H1 (cell line): ENCODE measurements around the gene MRPS6.

Experiments used
- EP300 ChIP-seq, 2 experiments: IDR thresholded peaks; 1 replicate in 1 of 2; 2 replicates in 1 of 2; pipeline ENCODE4 v1.6.1; 2011 to 2012; ENCODE audit warnings: low read depth in 2 of 2, low read length in 2 of 2, mild to moderate bottlenecking in 2 of 2, borderline replicate concordance in 1 of 2, inconsistent platforms in 1 of 2, moderate library complexity in 1 of 2
- EZH2 ChIP-seq: fragments of 200-600 bp; sonication (generic); IDR thresholded peaks from 2 replicates; pipeline ENCODE4 v1.7.1; 2012; ENCODE audit warnings: low read depth, mild to moderate bottlenecking, moderate library complexity, low read length, inconsistent platforms; ENCODE audit not compliant: severe bottlenecking
- KDM5A ChIP-seq: fragments of 200-600 bp; IDR thresholded peaks from 2 replicates; pipeline ENCODE4 v1.7.1; 2012; ENCODE audit warnings: mild to moderate bottlenecking, low read length, inconsistent platforms, mixed read lengths
- POLR2A ChIP-seq, 2 experiments: IDR thresholded peaks; 1 replicate in 1 of 2; 2 replicates in 1 of 2; pipeline ENCODE4 v1.6.1; 2011; ENCODE audit warnings: low read depth in 2 of 2, low read length in 2 of 2, mild to moderate bottlenecking in 2 of 2; ENCODE audit errors: control extremely low read depth in 1 of 2
- POLR2AphosphoS5 ChIP-seq: IDR thresholded peaks from 2 replicates; pipeline ENCODE4 v1.6.1; 2011; ENCODE audit warnings: low read depth, low read length
- RAD21 ChIP-seq, 2 experiments: IDR thresholded peaks in 1 of 2; conservative IDR thresholded peaks in 1 of 2; 2 replicates each; pipeline ENCODE4 v1.6.1; 2011; ENCODE audit warnings: low read depth in 2 of 2, low read length in 2 of 2, improper control_type of control experiment in 1 of 2, inconsistent platforms in 1 of 2, mild to moderate bottlenecking in 1 of 2, moderate library complexity in 1 of 2
- RNF2 ChIP-seq: fragments of 200-900, 300-1000 bp; sonication (generic); IDR thresholded peaks from 2 replicates; pipeline ENCODE4 v1.7.1; 2016; ENCODE audit warnings: borderline replicate concordance, low read depth, mild to moderate bottlenecking, antibody characterized with exemption, low read length; ENCODE audit not compliant: poor library complexity, severe bottlenecking; ENCODE audit errors: missing control alignments
- SIN3A ChIP-seq, 2 experiments: IDR thresholded peaks in 1 of 2; conservative IDR thresholded peaks in 1 of 2; 2 replicates each; pipeline ENCODE4 v1.6.1; 2011 to 2012; ENCODE audit warnings: low read length in 2 of 2, improper control_type of control experiment in 1 of 2, low read depth in 1 of 2, mild to moderate bottlenecking in 1 of 2
- SIRT6 ChIP-seq: IDR thresholded peaks from one replicate; pipeline ENCODE4 v1.7.1; 2012; ENCODE audit warnings: low read length, inconsistent platforms
- SP1 ChIP-seq: IDR thresholded peaks from 2 replicates; pipeline ENCODE4 v1.6.1; 2011; ENCODE audit warnings: low read depth, low read length
- SP2 ChIP-seq: IDR thresholded peaks from 2 replicates; pipeline ENCODE4 v1.6.1; 2012; ENCODE audit warnings: mild to moderate bottlenecking, low read length, inconsistent platforms
- ZNF274 ChIP-seq: IDR thresholded peaks from 2 replicates; pipeline ENCODE4 v1.7.0; 2012; ENCODE audit warnings: low read length, borderline replicate concordance; ENCODE audit errors: extremely low read depth
- TF ChIP-seq, protein P1 (sequence below), 3 experiments: IDR thresholded peaks; 1 replicate in 2 of 3; 2 replicates in 1 of 3; pipeline versions ENCODE4 v1.5.1 to v1.6.1; 2011; ENCODE audit warnings: low read length in 3 of 3, mild to moderate bottlenecking in 3 of 3, inconsistent platforms in 2 of 3, low read depth in 1 of 3, moderate library complexity in 1 of 3; ENCODE audit not compliant: insufficient read depth in 1 of 3; ENCODE audit errors: control extremely low read depth in 1 of 3
- TF ChIP-seq, protein P2 (sequence below): IDR thresholded peaks from 2 replicates; pipeline ENCODE4 v1.6.1; 2012; ENCODE audit warnings: low read length, inconsistent platforms

- TF ChIP-seq SIRT6 (no peak), RAD21 (IDR thresholded peaks at IDR 0.05 in 1 of 2, conservative IDR thresholded peaks at IDR 0.05 in 1 of 2; ENCODE audit: low read depth in 2 of 2, low read length in 2 of 2) (no peak), POLR2A (IDR thresholded peaks at IDR 0.05; ENCODE audit: control extremely low read depth in 1 of 2, low read depth in 2 of 2, low read length in 2 of 2) (no peak), KDM5A (no peak), RNF2 (no peak), SIN3A (conservative IDR thresholded peaks at IDR 0.05 in 1 of 2, IDR thresholded peaks at IDR 0.05 in 1 of 2; ENCODE audit: low read depth in 1 of 2, low read length in 2 of 2) (no peak), SP2 (no peak), SP1 (no peak), EP300 (IDR thresholded peaks at IDR 0.05; ENCODE audit: borderline replicate concordance in 1 of 2, low read depth in 2 of 2, low read length in 2 of 2) (no peak), EZH2 (no peak), ZNF274 (no peak), POLR2AphosphoS5 (no peak)
- TF ChIP-seq, protein P1, sequence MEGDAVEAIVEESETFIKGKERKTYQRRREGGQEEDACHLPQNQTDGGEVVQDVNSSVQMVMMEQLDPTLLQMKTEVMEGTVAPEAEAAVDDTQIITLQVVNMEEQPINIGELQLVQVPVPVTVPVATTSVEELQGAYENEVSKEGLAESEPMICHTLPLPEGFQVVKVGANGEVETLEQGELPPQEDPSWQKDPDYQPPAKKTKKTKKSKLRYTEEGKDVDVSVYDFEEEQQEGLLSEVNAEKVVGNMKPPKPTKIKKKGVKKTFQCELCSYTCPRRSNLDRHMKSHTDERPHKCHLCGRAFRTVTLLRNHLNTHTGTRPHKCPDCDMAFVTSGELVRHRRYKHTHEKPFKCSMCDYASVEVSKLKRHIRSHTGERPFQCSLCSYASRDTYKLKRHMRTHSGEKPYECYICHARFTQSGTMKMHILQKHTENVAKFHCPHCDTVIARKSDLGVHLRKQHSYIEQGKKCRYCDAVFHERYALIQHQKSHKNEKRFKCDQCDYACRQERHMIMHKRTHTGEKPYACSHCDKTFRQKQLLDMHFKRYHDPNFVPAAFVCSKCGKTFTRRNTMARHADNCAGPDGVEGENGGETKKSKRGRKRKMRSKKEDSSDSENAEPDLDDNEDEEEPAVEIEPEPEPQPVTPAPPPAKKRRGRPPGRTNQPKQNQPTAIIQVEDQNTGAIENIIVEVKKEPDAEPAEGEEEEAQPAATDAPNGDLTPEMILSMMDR (IDR thresholded peaks at IDR 0.05; ENCODE audit: control extremely low read depth in 1 of 3, insufficient read depth in 1 of 3, low read depth in 1 of 3, low read length in 3 of 3): no peak
- TF ChIP-seq, protein P2, sequence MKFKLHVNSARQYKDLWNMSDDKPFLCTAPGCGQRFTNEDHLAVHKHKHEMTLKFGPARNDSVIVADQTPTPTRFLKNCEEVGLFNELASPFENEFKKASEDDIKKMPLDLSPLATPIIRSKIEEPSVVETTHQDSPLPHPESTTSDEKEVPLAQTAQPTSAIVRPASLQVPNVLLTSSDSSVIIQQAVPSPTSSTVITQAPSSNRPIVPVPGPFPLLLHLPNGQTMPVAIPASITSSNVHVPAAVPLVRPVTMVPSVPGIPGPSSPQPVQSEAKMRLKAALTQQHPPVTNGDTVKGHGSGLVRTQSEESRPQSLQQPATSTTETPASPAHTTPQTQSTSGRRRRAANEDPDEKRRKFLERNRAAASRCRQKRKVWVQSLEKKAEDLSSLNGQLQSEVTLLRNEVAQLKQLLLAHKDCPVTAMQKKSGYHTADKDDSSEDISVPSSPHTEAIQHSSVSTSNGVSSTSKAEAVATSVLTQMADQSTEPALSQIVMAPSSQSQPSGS: no peak
Measured at GRCh38 chr21:34183331-34183928, 110.1 kb downstream of the MRPS6 start.
